ENCODE results near the gene RPS25. TPM values are rescaled to one million over a fixed set of nuclear protein-coding genes. Genes with fewer than 3 reads are reported as not detected.
"Not testable (repeated sequence)": the region's sequence is repeated elsewhere in the genome, so short reads cannot be mapped to it uniquely, and the experiment has no call there.

The RPS25 gene
- total RNA-seq, 6 experiments from 2014 or later = 326 to 822 (median 376) TPM

DNA sequence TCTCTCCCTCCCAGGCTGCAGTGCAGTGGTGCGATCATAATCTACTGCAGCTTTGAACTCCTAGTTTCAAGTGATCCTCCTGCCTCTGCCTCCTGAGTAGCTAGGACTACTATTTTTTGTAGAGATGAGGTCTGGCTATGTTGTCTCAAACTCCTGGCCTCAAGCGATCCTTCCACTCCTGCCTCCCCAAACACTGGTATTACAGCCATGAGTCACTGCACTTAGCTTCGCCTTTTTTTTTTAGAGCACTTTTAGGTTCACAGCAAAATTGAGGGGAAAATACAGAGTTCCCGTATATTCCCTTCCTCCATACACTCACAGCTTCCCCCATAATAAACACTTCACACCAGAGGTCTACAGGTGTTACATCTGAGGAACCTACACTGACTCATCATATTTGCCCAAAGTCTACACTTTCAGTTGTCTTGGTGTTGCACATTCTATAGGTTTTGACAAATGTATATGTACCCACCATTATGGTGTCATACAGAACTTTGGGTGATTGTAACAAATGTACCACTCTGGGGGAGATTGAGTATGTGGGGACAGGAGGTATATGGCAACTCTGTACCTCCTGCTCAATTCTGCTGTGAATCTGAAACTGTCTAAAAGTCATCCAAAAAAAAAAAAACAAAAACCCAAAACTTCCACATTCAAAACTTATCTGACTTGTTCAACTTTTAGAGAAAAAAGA is 23.8 kb upstream of the RPS25 start:
- H3K27me3 ChIP-seq = no peaks in the 10 kb centered on the region
- ATAC-seq (no peak), DNase-seq (no peak)
- WGBS (ENCODE audit: insufficient coverage, low coverage, low lambda C conversion rate, missing lambda C conversion rate) = 83% methylated on average over 3 of the region's 4 CpGs
- intact Hi-C loops (cut with DNase I) = no loop called here
- H3K4me1 ChIP-seq = no peaks in the 10 kb centered on the region
- no peak overlapping the region for H3K27ac ChIP-seq
- H3K9me3 ChIP-seq = no peaks in the 10 kb centered on the region
- no peak for TF ChIP-seq POLR2A (IDR thresholded peaks at IDR 0.05)
- TF ChIP-seq, protein P1, sequence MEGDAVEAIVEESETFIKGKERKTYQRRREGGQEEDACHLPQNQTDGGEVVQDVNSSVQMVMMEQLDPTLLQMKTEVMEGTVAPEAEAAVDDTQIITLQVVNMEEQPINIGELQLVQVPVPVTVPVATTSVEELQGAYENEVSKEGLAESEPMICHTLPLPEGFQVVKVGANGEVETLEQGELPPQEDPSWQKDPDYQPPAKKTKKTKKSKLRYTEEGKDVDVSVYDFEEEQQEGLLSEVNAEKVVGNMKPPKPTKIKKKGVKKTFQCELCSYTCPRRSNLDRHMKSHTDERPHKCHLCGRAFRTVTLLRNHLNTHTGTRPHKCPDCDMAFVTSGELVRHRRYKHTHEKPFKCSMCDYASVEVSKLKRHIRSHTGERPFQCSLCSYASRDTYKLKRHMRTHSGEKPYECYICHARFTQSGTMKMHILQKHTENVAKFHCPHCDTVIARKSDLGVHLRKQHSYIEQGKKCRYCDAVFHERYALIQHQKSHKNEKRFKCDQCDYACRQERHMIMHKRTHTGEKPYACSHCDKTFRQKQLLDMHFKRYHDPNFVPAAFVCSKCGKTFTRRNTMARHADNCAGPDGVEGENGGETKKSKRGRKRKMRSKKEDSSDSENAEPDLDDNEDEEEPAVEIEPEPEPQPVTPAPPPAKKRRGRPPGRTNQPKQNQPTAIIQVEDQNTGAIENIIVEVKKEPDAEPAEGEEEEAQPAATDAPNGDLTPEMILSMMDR (IDR thresholded peaks at IDR 0.05) = no peak
- H3K4me3 ChIP-seq = no peak overlapping the region
- H3K36me3 ChIP-seq = peaks cover 0 to 21% (median 11%) of the 10 kb centered on the region in 4 donors

DNA sequence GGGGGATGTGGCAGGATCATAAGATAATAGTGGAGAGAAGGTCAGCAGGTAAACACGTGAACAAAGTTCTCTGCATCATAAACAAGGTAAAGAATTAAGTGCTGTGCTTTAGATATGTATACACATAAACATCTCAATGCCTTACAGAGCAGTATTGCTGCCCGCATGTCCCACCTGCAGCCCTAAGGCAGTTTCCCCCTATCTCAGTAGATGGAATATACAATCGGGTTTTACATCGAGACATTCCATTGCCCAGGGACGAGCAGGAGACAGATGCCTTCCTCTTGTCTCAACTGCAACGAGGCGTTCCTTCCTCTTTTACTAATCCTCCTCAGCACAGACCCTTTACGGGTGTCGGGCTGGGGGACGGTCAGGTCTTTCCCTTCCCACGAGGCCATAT is 21.3 kb upstream of the RPS25 start:
- DNase-seq; H3K27ac ChIP-seq; H3K4me1 ChIP-seq; intact Hi-C loops (cut with DNase I); H3K27me3 ChIP-seq; ATAC-seq; H3K9me3 ChIP-seq; H3K4me3 ChIP-seq; H3K36me3 ChIP-seq: not testable (repeated sequence)
- 38% methylated on average over 7 of the region's 11 CpGs for WGBS (ENCODE audit: insufficient coverage, low coverage, low lambda C conversion rate, missing lambda C conversion rate)

DNA sequence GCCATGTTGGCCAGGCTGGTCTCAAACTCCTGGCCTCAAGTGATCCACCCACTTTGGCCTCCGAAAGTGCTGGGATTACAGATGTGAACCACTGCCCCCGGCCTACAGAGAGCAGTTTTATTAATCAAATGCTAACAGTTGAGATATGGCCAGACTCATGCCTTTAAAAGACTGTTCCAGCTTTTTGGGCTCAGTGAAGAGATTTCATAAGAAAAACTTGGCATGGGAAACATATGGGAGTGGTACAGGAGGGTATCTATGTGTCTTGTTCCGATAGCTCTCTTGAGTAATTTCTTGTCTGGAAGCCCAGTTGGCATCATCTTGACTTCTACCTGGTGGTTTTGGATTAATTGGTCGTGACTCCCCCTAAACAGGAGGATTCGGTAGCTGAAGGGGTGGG is 20.7 kb upstream of the RPS25 start:
- ATAC-seq = no peak
- TF ChIP-seq POLR2A (IDR thresholded peaks at IDR 0.05) = no peak
- TF ChIP-seq, protein P1 (IDR thresholded peaks at IDR 0.05) = no peak
- no peak for DNase-seq
- Histone ChIP-seq H3K27me3 (no peaks in the 10 kb centered on the region), H3K4me3 (no peak overlapping the region), H3K27ac (no peak overlapping the region), H3K9me3 (no peaks in the 10 kb centered on the region), H3K36me3 (no peaks in the 10 kb centered on the region), H3K4me1 (no peaks in the 10 kb centered on the region)
- 65% methylated on average over 5 of the region's 5 CpGs for WGBS (ENCODE audit: insufficient coverage, low coverage, low lambda C conversion rate, missing lambda C conversion rate)
- intact Hi-C loops (cut with DNase I) = no loop called here

DNA sequence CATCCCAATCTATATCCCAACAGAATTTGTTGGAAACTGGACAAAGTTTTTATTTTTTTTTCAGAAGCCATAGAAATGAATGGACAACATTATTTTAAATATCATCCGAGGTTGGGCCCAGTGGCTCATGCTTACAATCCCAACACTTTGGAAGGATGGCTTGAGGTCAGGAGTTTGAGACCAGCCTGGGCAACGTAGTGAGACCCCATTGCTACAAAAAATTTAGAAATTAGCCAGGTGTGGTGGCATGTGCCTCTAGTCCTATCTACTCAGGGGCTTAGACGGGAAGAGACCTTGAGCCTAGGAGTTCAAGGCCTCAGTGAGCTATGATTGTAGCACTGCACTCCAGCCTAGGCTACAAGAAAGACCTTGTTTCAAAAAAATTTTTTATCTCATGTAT is 16.7 kb upstream of the RPS25 start:
- WGBS (ENCODE audit: insufficient coverage, low coverage, low lambda C conversion rate, missing lambda C conversion rate) = 77% methylated on average over 3 of the region's 3 CpGs
- H3K4me1 ChIP-seq = peaks cover 0 to 2% (median 2%) of the 10 kb centered on the region in 4 donors
- ATAC-seq = no peak

DNA sequence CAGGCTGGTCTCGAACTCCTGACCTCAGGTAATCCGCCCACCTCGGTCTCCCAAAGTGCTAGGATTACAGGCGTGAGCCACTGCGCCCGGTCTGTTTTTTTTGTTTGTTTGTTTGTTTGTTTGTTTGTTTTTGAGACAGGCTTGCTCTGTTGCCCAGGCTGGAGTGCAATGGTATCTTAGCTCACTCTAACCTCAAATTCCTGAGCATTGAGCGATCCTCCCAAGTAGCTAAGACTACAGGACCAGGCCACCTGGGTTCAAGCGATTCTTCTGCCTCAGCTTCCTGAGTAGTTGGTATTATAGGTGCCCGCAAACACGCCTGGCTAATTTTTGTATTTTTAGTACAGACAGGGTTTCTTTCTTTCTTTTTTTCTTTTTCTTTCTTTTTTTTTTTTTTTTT is 15.3 kb upstream of the RPS25 start:
- H3K27me3 ChIP-seq; H3K36me3 ChIP-seq; DNase-seq; H3K4me3 ChIP-seq; intact Hi-C loops (cut with DNase I); H3K4me1 ChIP-seq; H3K27ac ChIP-seq; ATAC-seq; H3K9me3 ChIP-seq: not testable (repeated sequence)
- 68% methylated on average over 7 of the region's 10 CpGs for WGBS (ENCODE audit: insufficient coverage, low coverage, low lambda C conversion rate, missing lambda C conversion rate)

More for the DNA sequence above, 16.7 kb upstream of the RPS25 start:
- intact Hi-C loops (cut with DNase I) = no loop called here
- TF ChIP-seq, protein P1 (IDR thresholded peaks at IDR 0.05) = no peak
- TF ChIP-seq POLR2A (IDR thresholded peaks at IDR 0.05) = no peak
- no peaks in the 10 kb centered on the region for H3K9me3 ChIP-seq
- no peaks in the 10 kb centered on the region for H3K36me3 ChIP-seq
- H3K4me3 ChIP-seq = no peak overlapping the region
- no peak overlapping the region for H3K27ac ChIP-seq
- DNase-seq = no peak
- H3K27me3 ChIP-seq = no peaks in the 10 kb centered on the region

Data from right lobe of liver (tissue), 6 donors.